HG02970 (cell line): ENCODE measurements around the gene RDH13.
A peak's percentile ranks its signal among the peaks of the same experiment; 100 is the strongest.

Experiments
- ATAC-seq: cut with Tn5 transposase; IDR thresholded peaks from one replicate; pipeline ENCODE4 v1.9.1; 2021; ENCODE audit warnings: mild to moderate bottlenecking, moderate library complexity, moderate number of reproducible peaks; ENCODE audit not compliant: unreplicated experiment, low FRiP score

The RDH13 gene

GRCh38 chr19:55092423-55093318 is 29.7 kb upstream of the RDH13 start:
- no peak for ATAC-seq

- ATAC-seq = no peak
Observed at GRCh38 chr19:55091955-55092354, 29.0 kb upstream of the RDH13 start.

GRCh38 chr19:55091126-55091910 is 28.4 kb upstream of the RDH13 start:
- ATAC-seq = no peak

DNA sequence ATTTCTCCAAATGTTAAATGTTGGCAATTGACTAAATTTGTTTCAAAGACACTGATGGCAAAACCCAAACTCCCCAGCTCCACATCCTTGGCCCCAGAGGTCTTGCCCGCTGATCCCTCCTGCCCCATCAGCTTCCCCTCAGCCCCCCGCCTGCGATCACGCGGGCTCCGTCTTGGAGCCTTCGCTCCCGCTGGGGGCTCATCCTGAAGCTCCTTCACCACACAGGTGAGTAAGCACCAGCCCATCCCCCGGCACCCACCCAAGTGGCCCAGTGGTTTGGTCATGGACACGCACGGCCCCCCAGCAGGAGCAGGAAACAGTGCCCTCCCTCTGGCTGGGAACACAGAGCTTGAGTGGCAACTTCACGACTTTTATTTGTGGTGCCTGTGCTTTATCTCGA is 27.6 kb upstream of the RDH13 start:
- no peak for ATAC-seq

GRCh38 chr19:55089342-55089944 is 26.5 kb upstream of the RDH13 start:
- ATAC-seq = no peak

DNA sequence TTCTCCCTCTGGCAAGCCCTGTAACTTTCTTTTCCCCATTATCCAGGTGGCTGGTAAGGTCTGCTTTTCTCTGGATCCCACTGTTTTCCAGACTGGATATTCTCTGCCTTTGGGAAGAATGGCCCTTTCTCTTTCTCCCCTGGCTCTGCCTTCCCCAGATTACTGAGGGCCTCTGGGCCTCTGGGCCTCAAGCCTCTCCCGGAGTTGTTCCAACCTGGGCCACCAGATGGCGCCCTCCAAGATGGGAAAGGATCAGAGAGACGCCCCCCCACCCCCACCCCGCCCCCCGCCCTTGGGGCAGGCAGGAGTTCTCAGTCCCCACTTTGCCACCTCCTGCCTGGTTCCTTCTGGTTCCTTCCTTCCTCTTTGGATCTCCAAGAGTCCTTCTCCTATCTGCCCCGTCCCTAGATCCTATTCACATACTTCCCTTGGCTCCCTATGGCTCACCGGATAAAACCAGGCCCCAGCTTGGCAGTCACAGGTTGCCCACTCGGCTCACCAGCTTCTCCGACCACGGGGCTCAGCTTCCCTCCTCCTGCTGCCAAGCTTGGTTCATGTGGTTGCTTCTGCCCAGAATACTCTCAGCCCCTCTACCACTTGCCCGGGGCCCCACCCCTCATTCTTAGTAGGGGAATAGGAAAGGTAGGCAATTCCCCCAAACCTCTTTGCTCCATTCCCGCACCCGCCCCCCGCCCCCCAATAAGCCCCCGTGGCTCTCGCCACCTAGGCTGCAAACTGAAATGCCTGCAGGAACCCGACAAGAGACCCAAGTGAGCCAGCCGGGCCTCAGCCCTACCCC is 25.8 kb upstream of the RDH13 start:
- no peak for ATAC-seq

DNA sequence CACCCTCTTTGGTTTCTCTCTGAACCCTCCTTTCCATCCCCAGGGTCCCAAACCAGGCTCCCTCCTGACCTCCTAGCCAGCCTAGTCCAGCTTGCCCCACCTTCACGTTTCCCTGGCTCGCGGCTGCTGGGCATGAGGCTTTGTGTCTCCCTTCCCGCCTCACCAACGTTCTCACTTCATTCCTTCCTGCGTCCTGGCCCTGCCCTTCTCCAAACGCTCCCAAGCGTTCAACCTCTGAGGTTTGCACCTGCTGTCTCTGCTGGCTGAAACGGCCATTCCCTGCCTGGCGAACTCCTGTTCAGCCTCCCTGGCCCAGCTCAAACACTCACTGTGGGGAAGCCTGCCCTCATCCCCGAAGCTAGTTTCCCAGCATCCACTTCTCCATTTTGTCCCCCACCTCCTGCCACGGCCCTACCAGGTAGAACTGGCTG is 25.1 kb upstream of the RDH13 start:
- ATAC-seq = no peak

DNA sequence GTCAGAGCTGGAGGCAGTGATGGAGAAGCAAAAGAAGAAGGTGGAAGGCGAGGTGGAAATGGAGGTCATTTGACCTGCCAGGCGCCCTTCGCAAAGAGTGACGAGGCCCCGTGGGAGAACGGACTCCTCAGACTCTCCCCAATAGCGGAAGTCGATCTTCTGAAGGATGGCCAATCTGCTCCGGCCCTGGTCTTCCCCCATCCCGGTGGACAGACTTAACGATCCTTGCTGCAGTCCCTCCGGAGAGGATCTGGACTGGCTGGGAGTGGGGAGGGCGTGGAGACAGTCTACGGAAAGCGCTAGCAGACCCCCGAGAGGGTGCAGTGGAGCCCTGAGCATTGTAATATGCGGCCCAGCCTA is 24.6 kb upstream of the RDH13 start:
- no peak for ATAC-seq

- no peak for ATAC-seq
Observed at GRCh38 chr19:55086730-55087541, 24.0 kb upstream of the RDH13 start.

DNA sequence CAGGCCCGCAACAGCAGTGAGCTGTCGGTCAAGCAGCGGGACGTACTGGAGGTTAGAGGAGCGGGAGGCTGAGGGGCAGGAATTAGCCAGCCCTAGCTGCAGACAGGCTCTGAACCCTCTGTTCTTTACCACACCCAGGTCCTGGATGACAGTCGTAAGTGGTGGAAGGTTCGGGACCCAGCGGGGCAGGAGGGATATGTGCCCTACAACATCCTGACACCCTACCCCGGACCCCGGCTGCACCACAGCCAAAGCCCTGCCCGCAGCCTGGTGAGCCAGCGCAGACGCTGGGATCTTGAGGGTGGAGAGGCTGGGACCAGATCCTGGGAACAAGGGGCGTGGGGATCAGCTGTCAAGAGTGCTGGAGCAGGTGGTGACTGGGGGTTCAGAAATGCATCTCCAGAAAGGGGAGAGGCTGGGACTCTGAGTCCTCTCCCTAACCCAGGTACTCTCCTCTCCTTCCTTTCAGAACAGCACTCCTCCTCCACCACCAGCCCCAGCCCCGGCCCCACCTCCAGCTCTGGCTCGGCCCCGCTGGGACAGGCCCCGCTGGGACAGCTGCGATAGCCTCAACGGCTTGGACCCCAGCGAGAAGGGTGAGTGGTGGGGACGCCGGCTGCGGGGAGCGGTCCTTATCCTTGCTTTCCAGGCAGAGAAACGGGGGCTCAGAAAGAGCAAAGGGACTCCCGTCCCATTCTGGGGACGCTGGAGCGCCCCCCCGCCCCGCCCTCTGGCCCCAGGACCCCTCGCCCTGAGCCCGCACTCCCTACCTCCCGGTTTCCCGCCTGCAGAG is 23.2 kb upstream of the RDH13 start:
- no peak for ATAC-seq

- ATAC-seq = no peak
Observed at GRCh38 chr19:55084416-55084815, 21.5 kb upstream of the RDH13 start.

DNA sequence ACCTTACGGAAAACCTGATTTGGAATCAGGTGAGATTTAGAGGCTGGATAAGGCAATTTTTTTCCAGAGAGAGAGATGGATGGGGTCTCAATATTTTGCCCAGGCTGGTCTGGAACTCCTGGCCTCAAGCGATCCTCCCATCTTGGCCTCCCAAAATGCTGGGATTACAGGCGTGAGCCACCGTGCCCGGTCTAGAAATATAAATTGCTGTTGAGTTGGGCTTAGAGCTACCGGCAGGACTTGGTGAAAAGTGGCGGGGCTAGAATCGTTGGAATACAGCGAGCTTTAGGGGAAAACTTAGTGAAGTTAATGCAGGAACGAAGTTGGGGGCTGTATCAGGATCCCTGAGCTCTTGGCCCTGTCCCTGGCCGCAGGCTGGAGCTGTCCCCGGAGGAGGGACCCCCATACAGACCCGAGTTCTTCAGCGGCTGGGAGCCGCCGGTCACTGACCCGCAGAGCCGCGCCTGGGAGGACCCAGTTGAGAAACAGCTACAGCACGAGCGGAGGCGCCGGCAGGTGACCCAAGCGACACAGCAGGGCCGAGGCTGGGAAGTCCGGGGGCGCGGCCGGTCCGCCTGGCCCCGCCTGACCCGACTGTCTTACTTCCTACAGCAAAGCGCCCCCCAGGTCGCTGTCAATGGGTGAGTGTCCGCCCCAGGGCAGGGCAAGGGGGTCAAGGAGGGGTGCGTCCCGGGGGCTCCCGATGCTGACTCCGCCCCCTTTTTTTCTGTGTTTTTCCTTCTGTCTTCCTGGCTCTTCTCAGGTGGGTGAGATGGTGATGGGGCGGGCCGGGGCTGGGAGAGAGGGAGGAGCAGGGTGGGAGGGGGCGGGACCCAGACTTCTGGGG is 20.3 kb upstream of the RDH13 start:
- ATAC-seq = no peak

GRCh38 chr19:55082020-55082851 is 19.3 kb upstream of the RDH13 start:
- no peak for ATAC-seq

DNA sequence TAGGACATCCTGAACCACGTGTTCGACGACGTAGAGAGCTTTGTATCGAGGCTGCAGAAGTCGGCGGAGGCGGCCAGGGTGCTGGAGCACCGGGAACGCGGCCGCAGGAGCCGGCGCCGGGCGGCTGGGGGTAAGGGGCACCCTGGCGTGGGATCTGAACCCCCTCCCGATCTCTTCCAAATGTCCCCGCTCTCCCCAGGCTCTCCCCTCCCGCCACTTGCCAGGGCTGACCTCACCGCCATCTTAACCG is 18.7 kb upstream of the RDH13 start:
- no peak for ATAC-seq

- peak; percentile 58 for ATAC-seq
Observed at GRCh38 chr19:55080968-55081769, 18.2 kb upstream of the RDH13 start.

- ATAC-seq = no peak
Observed at GRCh38 chr19:55080121-55080967, 17.4 kb upstream of the RDH13 start.
